ENCODE results near the gene UVRAG.

Gene UVRAG

GRCh38 chr11:76185511-76185910 lies 370.5 kb downstream of the UVRAG start:
- no peak for DNase-seq (ENCODE audit: low read depth)
- H3K4me3 ChIP-seq (ENCODE audit: low read depth, low read length): no peak overlapping the region
- TF ChIP-seq CTCF (IDR thresholded peaks at IDR 0.05; ENCODE audit: control insufficient read depth, extremely low read depth, insufficient read depth): no peak

- H3K4me3 ChIP-seq (ENCODE audit: low read depth, low read length): no peak overlapping the region
- no peak for DNase-seq (ENCODE audit: low read depth)
- TF ChIP-seq CTCF (IDR thresholded peaks at IDR 0.05; ENCODE audit: control insufficient read depth, extremely low read depth, insufficient read depth): no peak
Observed at GRCh38 chr11:76185931-76186401, 371.0 kb downstream of the UVRAG start.

GRCh38 chr11:76186776-76187279 lies 371.8 kb downstream of the UVRAG start:
- no peak for TF ChIP-seq CTCF (IDR thresholded peaks at IDR 0.05; ENCODE audit: control insufficient read depth, extremely low read depth, insufficient read depth)
- H3K4me3 ChIP-seq (ENCODE audit: low read depth, low read length): no peak overlapping the region
- no peak for DNase-seq (ENCODE audit: low read depth)

- no peak overlapping the region for H3K4me3 ChIP-seq (ENCODE audit: low read depth, low read length)
- no peak for TF ChIP-seq CTCF (IDR thresholded peaks at IDR 0.05; ENCODE audit: control insufficient read depth, extremely low read depth, insufficient read depth)
- DNase-seq (ENCODE audit: low read depth): no peak
Observed at GRCh38 chr11:76188873-76189272, 373.9 kb downstream of the UVRAG start.

GRCh38 chr11:76189682-76190081 lies 374.7 kb downstream of the UVRAG start:
- no peak for DNase-seq (ENCODE audit: low read depth)
- TF ChIP-seq CTCF (IDR thresholded peaks at IDR 0.05; ENCODE audit: control insufficient read depth, extremely low read depth, insufficient read depth): no peak

GRCh38 chr11:76190376-76190775 lies 375.4 kb downstream of the UVRAG start:
- TF ChIP-seq CTCF (IDR thresholded peaks at IDR 0.05; ENCODE audit: control insufficient read depth, extremely low read depth, insufficient read depth): no peak
- H3K4me3 ChIP-seq (ENCODE audit: low read depth, low read length): no peak overlapping the region
- DNase-seq (ENCODE audit: low read depth): no peak

More at GRCh38 chr11:76189682-76190081, 374.7 kb downstream of the UVRAG start:
- no peak overlapping the region for H3K4me3 ChIP-seq (ENCODE audit: low read depth, low read length)

All from LNCaP clone FGC (cell line).